HCEC 1CT (cell line): Measurements from ENCODE around the gene NRF1.

Experiments used
- DNase-seq: peaks from one replicate; pipeline ENCODE4 v3.0.0-alpha.2; 2017

The NRF1 gene

DNA sequence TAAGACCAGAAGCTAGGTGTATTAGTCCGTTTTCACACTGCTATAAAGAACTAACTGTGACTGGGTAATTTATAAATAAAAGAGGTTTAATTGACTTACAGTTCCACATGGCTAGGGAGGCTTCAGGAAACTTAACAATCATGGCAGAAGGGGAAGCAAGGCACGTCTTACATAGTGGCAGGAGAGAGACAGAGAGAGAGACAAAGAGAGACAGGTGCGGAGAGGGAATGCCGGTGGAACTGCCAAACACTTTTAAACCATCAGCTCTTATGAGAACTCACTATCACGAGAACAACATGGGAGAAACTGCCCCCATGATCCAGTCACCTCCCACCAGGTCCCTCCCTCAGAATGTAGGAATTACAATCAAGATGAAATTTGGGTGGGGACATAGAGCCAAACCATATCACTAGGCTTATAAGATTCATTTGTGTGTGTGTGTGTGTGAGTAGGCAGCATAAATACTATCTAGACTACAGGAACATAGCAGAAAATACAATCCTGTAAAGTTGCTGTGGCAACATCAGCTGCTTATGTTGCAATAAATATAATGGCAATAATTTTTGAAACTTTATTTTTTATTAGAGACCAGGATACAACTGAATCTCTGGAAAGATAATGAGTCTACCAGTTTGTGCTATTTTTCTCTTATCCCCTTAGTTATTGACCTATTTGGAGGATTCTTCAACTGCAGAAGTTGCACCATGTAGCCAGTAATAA, 77.1 kb downstream of the NRF1 start:
- no peak for DNase-seq

DNA sequence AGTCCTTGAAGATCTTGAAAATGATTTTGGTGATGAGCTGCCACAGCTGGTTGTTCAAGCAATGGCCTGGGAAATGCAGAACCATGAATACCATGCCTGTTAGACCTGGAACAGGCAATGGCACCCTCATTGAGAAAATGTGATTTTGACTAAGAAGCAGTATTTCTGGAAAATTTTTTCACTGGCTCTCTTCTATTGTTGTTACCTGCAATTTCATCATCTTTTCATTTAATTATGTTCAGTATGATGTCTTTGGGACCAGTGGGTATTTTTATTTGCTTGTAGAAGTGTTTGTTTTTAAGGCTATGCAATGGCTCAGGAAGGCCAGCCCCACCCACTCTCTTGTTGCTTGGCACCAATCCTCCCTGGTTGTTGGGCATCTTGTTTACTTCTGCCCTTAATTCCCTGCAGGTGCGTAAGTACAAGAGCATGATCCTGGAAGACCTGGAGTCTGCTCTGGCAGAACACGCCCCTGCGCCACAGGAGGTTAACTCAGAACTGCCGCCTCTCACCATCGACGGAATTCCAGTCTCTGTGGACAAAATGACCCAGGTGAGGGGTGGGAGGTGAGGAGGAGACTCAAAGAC, 78.6 kb downstream of the NRF1 start:
- DNase-seq = no peak

DNA sequence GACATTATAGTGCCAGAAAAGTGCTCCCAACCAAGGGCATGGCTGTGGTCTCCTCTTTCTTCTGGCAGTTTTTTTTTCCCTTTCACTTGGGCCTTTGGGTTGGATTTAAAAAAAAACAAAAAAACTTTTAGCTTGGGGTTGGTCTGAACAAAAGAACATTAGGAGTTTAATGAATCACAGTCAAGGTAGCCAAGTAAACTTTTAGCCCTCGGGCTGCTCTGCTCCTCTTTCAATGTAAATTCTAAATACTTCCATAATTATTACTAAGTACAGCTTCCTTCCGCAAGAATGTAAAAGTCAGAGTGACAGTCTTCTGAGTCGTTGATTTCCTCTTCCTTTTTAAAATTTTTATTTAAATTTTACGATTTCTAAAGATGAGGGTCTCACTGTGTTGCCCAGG, 79.2 kb downstream of the NRF1 start:
- DNase-seq = peak; percentile 9

DNA sequence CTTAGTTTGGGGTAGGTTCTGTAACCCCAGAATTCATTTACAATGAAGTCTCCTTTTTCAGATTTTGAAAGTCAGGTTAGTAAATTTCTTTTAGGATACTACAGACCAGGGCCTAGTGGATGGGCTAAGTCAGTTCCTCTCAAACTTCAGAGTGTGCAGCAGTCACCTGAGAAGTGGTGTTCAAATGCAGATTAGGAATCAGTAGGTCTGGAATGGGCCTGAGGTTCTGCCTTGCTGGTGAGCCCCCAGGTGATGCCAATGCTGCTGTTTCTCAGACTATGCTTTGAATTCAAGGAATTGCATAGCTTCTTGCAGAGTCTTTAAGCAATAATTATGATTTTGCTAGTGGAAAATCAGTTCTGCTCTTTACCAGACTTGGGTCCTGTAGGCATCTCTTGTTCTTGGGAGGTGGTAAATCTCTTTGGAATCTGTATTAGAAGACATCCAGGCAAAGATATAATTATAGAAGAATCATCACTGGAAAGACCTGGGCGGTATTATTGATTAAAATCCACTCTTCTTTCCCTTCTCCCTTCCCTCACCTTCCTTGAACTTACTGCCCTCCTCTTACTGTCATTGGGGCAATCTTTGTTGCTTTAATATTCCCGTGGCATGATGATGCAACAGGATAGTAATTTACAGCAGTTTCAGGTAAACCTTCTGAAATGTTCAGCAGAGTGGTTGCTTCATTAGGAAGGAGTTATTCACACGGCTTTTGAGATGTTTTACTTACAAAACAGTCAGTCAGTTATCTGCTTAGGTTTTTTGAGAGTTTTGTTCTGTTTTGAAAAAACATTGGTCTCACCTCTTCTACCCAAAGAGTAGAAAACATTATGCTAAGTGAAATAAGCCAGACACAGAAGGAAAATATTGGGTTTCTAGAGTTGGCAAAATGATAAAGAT, 87.2 kb downstream of the NRF1 start:
- DNase-seq = no peak

DNA sequence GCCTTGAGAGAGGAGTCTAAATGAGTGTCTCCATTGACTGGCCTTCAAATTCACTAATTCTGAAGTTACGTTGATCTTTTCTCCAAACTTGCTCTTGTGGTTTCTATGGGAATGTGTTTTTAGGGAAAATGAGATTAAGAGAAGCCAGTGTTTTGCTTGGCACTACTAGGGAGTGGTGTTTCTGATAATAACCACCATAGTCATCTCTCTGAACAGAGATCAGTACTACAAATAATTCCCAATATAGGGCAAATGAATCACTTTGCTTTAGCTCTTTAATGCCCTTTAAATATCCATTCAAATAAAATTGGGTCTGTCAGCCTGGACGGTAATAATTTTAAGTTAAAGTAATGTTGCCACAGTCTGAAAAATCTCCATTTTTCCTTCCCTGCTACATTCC, 90.8 kb downstream of the NRF1 start:
- no peak for DNase-seq

DNA sequence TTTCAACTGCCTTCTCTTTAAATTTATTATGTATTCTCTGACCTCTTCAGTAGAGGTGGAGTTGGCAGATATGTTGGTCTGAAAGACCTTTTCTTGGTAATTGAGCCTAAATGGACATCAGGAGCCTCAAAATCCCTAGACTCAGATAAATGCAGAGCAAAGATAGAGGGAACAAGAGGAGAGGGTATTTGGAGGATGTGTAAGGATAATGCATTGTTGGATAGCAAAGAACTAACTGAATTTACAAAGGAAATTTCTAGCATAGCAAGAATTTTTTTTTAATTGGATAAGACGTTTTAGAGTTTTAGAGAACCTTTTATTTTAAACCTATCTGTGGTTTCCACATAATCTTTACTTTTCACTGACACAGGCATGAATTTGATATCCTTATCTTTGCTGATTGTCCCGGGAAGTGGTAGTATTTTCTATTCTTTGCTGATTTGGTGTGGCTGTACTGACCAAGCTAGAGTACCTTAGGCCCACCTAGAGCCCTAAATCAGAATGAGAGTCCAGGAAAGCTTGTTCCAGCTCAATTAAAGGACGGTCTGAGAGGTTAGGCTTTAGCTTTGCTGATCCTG, 91.3 kb downstream of the NRF1 start:
- DNase-seq = no peak

DNA sequence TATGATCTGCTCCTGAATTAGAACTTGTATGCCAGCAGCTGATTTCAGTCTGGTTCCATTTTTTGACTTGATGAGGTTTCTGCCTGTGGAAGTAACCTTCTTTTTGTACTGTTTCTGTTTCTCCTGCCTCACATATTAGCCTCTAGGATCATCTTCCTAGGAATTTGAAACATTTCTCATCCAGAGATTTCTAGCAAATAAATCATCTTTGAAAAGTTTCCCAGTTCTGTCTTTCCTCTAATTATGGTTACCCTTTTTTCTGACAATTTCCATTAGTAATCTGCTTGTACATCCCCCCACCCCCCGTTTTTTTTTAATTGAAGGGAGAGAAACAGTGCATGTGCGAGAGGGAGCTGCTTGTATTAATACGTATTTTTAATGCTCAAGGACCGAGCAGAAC, 92.2 kb downstream of the NRF1 start:
- no peak for DNase-seq

DNA sequence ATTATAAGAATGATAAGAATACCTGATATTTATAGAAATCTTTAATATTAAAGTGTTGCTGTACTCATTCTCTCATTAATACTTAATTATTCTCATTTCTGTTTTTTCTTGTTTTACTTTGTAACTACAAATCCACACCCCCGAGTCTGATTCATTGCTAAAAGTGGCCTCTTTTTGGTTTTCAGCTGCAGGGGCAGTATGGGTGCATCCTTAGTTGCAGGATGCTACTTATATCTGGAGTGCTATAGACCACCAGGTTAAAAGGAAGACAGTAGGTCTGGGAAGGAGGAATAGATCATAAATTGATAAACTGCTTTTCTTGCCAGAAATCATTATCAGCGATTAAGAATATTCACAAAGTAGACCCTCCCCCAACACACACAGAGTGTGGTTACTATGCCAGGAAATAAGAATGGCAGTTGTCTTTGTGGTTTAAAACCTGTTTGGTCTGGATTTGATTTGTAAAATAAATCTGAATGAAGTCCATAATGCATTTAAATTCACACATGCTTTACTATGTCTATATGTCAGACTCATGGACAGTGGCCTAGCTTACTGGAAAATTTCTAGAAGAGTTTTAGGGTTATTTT, 96.5 kb downstream of the NRF1 start:
- DNase-seq = no peak

DNA sequence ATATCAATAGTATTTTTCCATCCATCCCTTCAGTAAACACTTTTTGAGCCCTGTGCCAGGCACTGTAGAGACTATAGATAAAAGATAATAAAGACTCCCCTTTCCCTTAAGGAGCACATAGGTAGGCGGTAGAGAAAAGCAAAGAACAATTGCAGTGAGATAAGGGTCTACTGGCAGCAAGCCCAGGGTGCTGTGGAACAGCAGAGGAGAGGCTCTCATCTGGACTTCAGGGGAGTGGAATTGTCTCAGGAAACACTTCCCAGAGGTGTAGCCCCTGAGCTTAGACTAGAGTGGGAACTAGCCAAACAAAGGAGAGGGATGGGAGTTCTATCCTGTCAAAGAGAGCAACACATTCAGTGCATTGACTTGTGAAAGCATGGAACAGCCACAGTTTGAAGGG, 102.0 kb downstream of the NRF1 start:
- no peak for DNase-seq

DNA sequence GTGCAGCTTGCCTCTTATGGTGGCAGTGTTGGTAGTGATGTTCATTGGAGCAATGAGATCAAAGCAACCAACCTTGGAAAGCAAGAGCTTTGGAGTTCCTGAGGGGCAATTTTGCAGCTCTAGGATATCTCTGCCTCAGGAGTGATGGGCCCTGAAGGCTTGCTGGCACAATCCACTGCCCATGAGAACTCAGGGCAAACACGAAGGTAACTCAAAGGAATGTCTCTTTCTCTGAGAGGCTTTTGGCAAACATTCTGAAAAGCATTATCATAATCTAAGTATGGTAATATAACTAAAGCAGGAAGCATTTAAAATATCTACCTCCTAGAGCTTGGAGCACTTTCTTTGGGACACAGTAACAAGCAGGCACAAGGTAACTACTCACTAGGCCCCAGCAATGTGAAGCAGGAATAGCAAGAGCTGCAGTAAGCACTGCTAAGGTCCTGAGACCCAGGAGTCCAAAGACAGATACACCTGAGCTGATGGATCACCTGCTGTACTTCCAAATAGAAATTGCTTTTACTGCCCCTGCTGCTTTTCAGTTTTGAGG, 103.1 kb downstream of the NRF1 start:
- DNase-seq = no peak

DNA sequence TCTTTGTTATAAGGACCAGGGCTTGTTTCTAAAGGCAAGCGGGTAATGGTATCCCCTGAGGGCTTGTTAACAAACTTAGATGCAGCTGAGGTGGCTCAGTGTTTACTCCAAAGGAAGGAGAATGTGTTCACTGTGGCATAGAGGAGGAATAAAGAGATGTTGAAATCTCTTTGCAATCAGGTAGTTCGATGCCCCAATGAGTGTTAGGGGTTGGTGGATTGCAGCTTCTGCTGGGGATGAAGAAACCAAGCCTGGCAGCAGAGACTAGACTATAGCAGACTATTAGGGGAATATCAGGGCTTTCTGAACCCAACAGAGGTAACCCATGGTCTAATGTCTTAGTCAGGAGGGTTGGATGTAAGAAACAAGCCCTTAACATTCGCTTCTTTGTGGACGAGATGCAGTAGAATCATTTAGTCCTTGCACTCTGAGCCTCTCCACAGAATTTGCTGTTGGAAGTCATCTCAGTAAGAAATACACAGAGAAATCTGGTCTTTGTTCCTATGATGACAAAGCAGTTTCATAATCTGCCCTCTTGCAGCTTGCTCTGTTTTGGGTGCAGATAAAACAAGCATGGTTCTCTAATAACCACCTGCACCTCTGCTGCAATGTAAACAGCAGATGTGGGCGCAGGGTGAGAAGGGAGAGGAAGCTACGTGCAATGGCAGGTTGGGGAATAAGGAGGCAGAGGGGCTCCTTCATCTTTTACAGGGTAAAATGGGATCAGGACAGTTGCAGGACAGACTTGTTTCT, 108.6 kb downstream of the NRF1 start:
- DNase-seq = no peak

DNA sequence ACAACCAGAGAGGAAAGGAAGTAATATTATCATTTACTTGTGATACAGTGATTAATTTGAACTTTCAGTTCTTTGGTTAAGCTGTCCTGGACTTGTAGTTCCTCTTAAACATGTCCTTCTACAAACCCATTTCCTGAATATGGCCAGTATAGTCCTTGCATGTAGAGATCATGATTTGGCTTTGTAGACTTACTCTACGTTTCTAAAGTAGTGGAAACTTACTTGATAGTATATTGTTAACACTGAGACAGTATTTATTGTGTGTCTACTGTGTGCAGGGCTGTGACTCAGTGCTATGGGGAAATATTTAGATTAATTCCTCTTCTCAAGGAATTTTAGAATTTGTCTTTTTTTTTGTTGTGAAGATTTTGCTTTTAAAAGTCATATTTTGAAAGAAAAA, 109.5 kb downstream of the NRF1 start:
- no peak for DNase-seq

DNA sequence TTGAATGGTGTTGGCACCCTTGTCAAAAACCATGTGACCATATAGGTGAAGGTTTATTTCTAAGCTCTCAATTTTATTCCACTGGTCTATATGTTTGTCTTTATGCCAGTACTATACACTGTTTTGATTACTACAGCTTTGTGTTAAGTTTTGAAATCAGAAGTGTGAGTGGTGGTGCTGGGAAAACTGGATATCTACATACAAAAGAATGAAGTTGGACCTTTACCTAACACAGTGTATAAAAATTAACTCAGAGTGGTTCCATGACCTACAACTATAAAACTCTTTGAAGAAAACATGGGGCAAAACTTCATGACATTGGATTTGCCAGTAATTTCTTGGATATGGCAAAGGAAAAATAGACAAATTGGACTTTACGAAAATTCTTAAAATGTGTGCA, 112.2 kb downstream of the NRF1 start:
- no peak for DNase-seq

DNA sequence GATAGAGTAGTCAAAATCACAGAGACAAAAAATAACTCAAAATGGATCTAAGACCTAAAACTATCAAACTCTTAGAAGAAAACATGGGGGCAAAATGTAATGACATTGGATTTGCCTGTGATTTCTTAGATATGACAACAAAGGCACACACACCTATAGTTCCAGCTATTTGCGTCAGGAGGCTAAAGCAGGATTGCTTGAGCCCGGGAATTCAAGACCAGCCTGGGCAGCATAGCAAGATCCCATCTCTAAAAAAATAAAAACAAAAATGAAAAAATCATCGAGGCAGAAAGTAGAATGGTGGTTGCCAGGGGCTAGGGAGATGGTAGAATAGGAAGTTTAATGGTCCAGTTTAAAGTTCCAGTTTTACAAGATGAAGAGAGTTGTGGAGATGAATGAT, 113.3 kb downstream of the NRF1 start:
- no peak for DNase-seq

DNA sequence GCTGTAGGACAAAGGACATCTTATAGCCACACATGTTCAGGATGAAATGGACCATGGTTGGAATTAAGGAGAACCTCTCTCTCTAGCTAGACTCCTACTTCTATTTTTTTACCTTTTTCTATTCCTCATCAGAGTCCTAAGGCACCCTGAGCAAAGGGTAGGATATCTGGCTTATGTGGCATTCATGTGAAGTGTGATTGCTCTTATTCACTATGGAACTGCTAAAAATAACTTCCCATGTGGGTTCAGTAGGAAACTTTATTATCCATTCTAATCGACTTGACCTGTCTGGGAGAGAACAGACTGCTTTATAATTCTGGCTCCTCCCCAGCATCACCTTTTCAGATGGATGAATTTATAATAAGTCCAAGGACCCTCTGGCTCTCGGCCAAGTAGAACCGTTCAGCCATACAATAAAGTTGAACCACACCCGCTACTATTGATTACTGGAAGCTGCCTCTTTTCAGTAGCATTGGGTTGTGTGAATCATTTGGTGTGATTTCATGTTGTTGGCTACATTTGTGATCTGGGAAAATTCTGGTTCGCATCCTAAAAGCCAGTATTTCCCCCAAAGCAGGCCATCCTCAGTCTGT, 117.5 kb downstream of the NRF1 start:
- no peak for DNase-seq

DNA sequence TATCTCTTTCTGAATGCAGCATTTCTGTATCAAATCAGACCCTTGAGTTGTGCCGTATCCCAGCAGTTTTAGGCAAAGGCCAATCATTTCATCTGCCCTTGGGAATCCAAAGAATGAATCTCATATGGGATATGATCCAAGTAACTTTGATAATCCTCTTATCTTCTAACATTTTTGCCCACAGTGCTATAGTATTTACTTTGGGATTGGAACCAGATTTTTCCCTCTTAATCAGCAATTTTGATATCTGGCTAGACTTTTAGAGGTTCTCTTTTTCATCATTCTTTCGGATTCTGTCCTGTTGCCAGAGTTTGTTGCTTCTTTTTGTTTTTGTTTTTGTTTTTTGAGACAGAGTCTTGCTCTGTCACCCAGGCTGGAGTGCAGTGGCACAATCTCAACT, 118.0 kb downstream of the NRF1 start:
- DNase-seq = no peak

DNA sequence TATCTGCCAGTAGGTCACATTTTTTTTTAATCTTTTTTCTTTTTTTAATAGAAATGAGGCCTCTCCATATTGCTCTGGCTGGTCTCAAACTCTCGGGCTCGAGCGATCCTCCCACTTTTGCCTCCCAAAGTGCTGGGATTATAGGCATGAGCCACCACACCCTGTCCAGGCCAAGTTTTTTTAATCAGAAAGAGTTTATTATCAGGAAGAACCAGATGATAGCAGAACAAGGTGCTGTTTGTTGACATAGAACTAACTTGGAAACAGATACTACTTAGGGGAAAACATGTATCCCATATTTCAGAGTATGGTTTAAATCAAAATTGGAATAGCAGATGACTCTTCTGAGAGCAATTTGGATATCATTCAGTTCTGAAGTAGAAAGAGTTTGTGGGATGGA, 118.6 kb downstream of the NRF1 start:
- no peak for DNase-seq

DNA sequence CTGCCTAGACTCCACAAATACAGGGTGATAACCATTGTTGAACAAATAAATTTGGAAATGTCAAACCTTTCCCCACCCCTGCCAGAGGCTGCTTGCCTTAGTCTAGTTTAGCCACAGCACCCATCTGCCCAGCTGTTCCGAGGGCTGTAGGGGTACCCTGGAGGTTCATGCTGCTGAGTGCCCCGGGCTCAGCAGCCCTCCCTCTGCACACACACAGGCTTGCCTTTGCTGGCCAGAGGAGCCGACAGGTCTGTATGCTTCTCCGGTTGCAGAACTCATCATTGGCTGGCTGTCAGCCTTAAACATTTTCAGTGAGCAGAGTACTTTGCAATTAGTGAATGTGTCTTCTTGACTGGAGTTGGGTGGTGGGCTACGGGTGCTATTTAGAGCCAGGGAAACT, 122.9 kb downstream of the NRF1 start:
- no peak for DNase-seq

DNA sequence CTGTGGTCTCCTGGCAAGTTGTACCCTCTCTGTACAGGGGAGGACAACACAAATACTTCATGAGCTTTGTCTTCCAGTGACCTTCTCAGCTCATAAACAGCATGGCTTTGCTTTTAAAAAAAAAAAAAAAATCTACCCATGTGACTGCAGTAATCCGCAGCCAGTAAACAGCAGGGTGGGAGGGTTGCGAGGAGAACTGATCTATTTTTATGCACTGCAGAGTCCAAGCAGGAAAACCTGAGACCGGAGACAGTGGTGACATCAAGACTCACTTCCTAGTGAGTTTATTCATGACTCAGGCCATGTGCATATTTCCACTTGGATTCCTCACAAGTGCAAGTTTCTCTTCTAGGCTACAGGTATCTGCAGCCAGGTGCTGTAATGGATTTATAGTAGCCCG, 127.9 kb downstream of the NRF1 start:
- peak; percentile 5 for DNase-seq

DNA sequence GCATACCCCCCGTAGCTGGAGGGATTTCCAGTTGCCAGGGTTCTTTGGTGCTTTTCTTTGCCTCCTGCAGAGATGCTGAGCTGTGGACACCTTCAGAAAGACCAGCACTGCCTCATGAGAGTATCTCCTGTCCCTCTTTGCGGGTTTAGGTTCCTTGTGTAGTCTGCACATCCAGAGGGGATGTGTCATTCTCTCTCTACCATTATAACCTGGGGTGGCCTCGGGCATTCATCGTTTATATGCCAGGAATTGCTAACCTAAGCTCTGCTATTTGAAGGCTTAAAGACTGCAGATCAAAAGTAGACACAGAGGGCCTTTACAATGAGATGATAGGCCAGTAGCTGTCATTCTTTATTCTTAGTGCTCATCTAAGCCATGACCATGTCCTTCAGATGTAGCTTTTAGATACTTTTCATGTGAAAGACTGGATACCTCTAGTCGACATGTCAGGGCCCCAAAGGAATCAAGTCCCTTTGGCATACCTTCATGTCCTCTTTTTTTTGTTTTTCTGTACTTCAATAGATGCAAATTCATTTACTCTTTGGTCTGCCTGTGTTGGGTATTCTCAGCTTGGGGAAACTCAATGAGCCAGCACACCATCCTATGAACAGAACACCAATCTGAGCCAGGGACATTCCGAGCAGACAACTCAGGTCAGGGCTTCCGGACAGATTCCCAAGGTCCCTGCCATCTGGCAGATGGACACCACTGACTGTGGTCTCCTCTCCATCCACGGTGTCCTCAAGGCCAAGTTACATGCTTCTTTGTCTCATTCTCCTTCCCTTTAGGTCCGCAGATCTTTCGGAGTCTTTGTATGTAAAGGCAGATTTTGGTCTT, 129.3 kb downstream of the NRF1 start:
- DNase-seq = no peak

DNA sequence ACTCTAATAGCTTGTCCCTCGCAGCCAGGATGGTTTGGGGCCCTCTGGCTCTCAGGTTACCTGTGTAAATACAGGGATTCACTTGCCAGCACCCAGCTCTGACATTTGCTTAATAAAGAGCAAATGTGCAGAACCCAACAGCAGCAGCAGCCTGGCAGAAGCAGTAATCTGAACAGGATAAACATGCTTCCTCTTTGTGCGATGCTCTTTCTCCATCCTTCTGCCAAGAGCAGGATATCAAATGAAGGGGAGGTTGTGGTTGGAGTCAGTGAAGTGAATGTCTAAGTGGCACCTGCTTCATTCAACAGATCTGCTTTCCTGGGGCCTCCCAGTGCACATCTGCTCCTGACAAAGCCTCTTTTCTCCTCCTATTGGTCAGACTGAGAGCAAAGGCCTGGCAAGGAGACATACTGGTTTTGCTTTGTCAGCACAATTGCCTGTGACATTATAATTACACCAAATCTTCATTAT, 130.3 kb downstream of the NRF1 start:
- DNase-seq = no peak
